Upper lobe of left lung (tissue), 4 donors: Measurements from ENCODE around the gene STIL.

ENCODE experiments used
- CTCF ChIP-seq, 6 experiments: fragments of 450-650 bp in 4 of 6; fragments of 200-600 bp in 2 of 6; sonication (generic) in 2 of 6; IDR thresholded peaks; one replicate each; pipeline ENCODE4 v1.5.1; 2016 to 2019; ENCODE audit warnings: antibody characterized with exemption in 6 of 6
- POLR2A ChIP-seq, 4 donors: fragments of 450-650 bp; IDR thresholded peaks; one replicate each; pipeline ENCODE4 v1.5.1; 2016 to 2017; ENCODE audit warnings: antibody characterized with exemption in 4 of 4, mild to moderate bottlenecking in 2 of 4
- POLR2AphosphoS5 ChIP-seq, 2 donors: sonication (generic); formaldehyde crosslinking; IDR thresholded peaks; one replicate each; pipeline ENCODE4 v1.5.1; 2017; ENCODE audit warnings: antibody characterized with exemption in 2 of 2

DNA sequence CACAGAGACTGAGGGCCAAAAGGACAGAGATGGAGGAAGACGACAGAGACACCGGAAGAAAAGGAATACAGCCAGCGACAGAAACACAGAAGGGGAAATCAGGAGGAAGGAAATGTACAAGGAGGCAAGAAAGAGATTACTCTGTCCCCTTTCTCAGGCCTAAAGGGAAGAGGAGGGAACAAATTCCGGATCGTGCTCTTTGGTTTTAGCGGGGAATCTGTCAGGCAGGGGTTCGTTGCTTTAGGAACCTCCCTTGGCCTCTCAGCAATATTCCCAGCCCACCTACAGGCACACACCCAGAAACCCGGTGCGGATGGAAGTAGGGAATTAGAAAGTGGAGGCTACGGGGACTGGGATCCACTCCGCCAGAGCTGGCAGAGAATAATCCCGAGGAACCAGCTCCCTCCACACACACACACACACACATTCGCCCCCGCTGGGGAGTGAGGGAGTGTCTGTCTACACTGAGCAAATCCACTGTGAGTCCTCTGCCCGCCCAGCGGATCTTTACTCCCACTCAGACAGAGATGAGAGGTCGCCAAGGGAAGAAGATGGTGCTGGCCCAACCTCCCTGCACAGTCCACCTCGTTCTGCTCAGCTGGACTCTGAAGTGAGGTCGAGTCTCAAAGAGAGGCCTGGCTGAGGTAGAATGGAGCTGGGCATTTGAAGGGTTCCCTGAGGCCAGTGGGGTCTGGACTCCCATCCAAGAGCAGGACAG is 87.7 kb downstream of the STIL start:
- TF ChIP-seq CTCF (IDR thresholded peaks at IDR 0.05) (no peak), POLR2A (IDR thresholded peaks at IDR 0.05) (no peak), POLR2AphosphoS5 (IDR thresholded peaks at IDR 0.05) (no peak)
